Neural crest cell (in vitro differentiated cells): Measurements from ENCODE around the gene KASH5. TPM values are rescaled to one million over a fixed set of nuclear protein-coding genes. Genes with fewer than 3 reads are reported as not detected.

Experiments
- DNase-seq: peaks from one replicate; pipeline ENCODE4 v3.0.0; 2021; ENCODE audit warnings: low read depth, mixed read lengths, low spot score
- H3K27ac Mint-ChIP-seq: one replicate; pipeline ENCODE4 v1.8.0; 2021; ENCODE audit warnings: mild to moderate bottlenecking, mixed read lengths; ENCODE audit not compliant: unreplicated experiment
- H3K27me3 Mint-ChIP-seq: 2 replicates; pipeline ENCODE4 v1.8.0; 2021; ENCODE audit warnings: low read depth, mild to moderate bottlenecking, mixed read lengths
- H3K36me3 Mint-ChIP-seq: 2 replicates; pipeline ENCODE4 v1.8.0; 2021; ENCODE audit warnings: low read depth, mild to moderate bottlenecking, mixed read lengths
- H3K4me1 Mint-ChIP-seq: 2 replicates; pipeline ENCODE4 v1.8.0; 2021; ENCODE audit warnings: mixed read lengths
- H3K4me3 Mint-ChIP-seq: one replicate; pipeline ENCODE4 v1.8.0; 2021; ENCODE audit warnings: mild to moderate bottlenecking, mixed read lengths
- H3K9me3 Mint-ChIP-seq: 2 replicates; pipeline ENCODE4 v1.8.0; 2021; ENCODE audit warnings: mixed read lengths
- CTCF ChIP-seq: fragments of 200-600 bp; sonication (generic); conservative IDR thresholded peaks from 2 replicates; pipeline ENCODE4 v1.5.0; 2021; ENCODE audit warnings: antibody characterized with exemption, mild to moderate bottlenecking
- total RNA-seq: library from RNA; stranded (reverse); gene quantifications from 2 replicates; pipeline ENCODE4 v1.2.1, GENCODE V29; 2021

KASH5 gene
- total RNA-seq, 1 donor from 2014 or later: not detected

GRCh38 chr19:49347835-49348234 is 40.2 kb upstream of the KASH5 start:
- H3K36me3 Mint-ChIP-seq: peaks cover 43% of the 10 kb centered on the region
- H3K27ac Mint-ChIP-seq: peak overlapping the region; percentile 15
- H3K9me3 Mint-ChIP-seq: no peaks in the 10 kb centered on the region
- TF ChIP-seq CTCF: peak; percentile 22
- peaks cover 23% of the 10 kb centered on the region for H3K4me1 Mint-ChIP-seq
- H3K4me3 Mint-ChIP-seq: peak overlapping the region; percentile 16
- H3K27me3 Mint-ChIP-seq: peaks cover under 1% of the 10 kb centered on the region
- no peak for DNase-seq

DNA sequence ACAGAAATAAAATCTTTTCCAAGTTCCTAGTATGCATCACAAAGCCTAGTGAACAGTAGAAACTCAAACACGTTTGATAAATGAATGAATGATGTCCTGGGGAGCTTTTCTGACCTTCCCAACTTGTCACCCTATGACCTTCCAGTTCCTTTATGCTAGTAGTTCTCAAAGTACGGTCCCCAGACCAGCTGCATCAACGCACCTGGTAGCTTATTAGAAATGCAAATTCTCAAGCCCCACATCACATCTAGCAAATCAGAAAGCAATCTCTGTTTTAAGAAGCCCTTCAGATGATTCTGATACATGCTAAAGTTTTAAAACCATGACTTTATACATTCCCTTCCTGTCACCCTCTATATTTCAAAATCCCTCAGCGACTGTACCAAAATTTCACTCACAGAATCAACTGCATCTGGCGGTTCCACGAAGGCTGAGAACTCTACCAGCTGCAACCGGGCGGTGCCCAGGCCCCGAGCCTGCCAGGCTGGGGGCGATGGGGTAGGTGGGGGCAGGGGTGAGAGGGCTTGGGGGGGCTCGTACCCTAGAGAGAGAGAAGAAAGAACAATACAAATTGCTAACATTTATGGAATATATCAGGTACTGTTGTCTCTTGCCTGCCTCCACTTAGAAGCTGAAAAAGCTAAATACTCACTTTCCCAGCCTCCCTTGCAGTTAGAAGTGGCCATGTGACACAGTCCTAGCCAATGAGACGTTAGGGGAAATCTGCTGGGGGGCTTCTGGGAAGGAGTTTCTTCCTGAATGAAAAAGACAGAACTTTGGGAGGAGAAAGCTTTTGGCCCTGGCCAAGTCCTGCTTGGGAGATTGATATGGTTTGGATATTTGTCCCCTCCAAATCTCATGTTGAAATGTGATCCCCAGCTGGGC is 39.5 kb upstream of the KASH5 start:
- H3K4me3 Mint-ChIP-seq: no peak overlapping the region
- H3K27me3 Mint-ChIP-seq: no peaks in the 10 kb centered on the region
- no peak for DNase-seq
- peaks cover 46% of the 10 kb centered on the region for H3K36me3 Mint-ChIP-seq
- H3K9me3 Mint-ChIP-seq: no peaks in the 10 kb centered on the region
- peaks cover 21% of the 10 kb centered on the region for H3K4me1 Mint-ChIP-seq
- no peak for TF ChIP-seq CTCF
- no peak overlapping the region for H3K27ac Mint-ChIP-seq

DNA sequence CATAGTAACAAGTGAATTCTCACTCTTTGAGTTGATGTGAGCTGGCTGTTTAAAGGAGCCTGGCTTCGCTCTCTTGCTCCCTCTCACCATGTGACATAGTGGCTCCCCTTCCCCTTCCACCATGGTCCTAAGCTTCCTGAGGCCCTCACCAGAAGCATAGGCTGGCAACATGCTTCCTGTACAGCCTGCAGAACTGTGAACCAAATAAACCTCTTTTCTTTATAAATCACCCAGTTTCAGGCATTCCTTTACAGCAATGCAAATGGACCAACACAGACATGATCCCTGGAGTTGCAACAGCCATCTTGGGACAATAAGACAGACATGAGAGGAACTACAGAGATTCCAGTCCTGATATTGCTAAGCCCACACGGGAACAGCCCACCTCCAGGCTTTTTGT is 38.5 kb upstream of the KASH5 start:
- Mint-ChIP-seq H3K27me3 (no peaks in the 10 kb centered on the region), H3K9me3 (no peaks in the 10 kb centered on the region), H3K4me3 (peak overlapping the region; percentile 5), H3K36me3 (peaks cover 48% of the 10 kb centered on the region), H3K27ac (no peak overlapping the region), H3K4me1 (peaks cover 18% of the 10 kb centered on the region)
- no peak for TF ChIP-seq CTCF
- DNase-seq: no peak

GRCh38 chr19:49355909-49356353 is 32.1 kb upstream of the KASH5 start:
- Mint-ChIP-seq H3K9me3 (no peaks in the 10 kb centered on the region), H3K4me3 (peak overlapping the region; percentile 79), H3K27me3 (peaks cover 3% of the 10 kb centered on the region), H3K4me1 (peaks cover 28% of the 10 kb centered on the region), H3K27ac (peak overlapping the region; percentile 59), H3K36me3 (peaks cover 35% of the 10 kb centered on the region)
- DNase-seq: no peak
- TF ChIP-seq CTCF: no peak

DNA sequence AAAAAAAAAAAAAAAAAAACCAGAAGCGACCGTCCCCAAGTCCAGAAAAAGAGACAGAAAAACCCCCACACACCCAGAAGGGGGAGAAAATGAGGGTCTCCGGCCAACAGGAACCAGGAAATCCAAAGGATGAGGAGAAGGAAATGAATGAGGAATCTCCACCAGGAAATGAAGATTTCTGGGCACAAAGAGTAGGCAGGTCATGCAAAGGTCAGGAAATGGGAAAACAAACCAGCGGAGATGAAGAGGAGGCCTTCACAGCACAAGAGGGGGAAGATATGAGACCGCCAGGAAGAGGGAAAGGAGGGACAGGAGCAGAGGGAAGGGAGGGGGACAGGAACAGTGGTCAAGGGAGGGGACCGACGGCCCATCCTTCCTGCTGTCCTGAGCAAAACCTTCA is 31.7 kb upstream of the KASH5 start:
- H3K36me3 Mint-ChIP-seq: peaks cover 31% of the 10 kb centered on the region

More for the DNA sequence above, 31.7 kb upstream of the KASH5 start:
- Mint-ChIP-seq H3K4me3 (peak overlapping the region; percentile 79), H3K9me3 (no peaks in the 10 kb centered on the region), H3K27ac (peak overlapping the region; percentile 59), H3K27me3 (peaks cover 3% of the 10 kb centered on the region), H3K4me1 (peaks cover 28% of the 10 kb centered on the region)
- DNase-seq: no peak
- TF ChIP-seq CTCF: no peak
